ENCODE data around the gene CAMTA1. TPM values are rescaled to one million over a fixed set of nuclear protein-coding genes. Genes with fewer than 3 reads are reported as not detected.

The CAMTA1 gene
- total and polyA plus RNA-seq, 8 donors, result 13.0 to 54.2 (median 23.6) TPM

GRCh38 chr1:7222695-7223015 lies 437.4 kb downstream of the CAMTA1 start:
- FAIRE-seq (no peak), ATAC-seq (no peak), DNase-seq (peak in 1 of 6 donors; percentile 24)
- Histone ChIP-seq H3K4me3 (no peak overlapping the region), H3K27me3 (no peaks in the 10 kb centered on the region), H3K4me1 (no peaks in the 10 kb centered on the region), H3K9me3 (no peaks in the 10 kb centered on the region), H3K27ac (no peak overlapping the region), H3K36me3 (no peaks in the 10 kb centered on the region)
- no peak for TF ChIP-seq CTCF (IDR thresholded peaks at IDR 0.05)
- 68 to 80% methylated on average over 7 of the region's 7 CpGs for WGBS, 2 donors
- intact Hi-C loops (cut with DNase I), result loop anchor here in 2 of 3 donors (10.0 kb wide), 3 partner anchors 178 to 498 kb away; no protein-coding TSS in a partner anchor

- H3K36me3 ChIP-seq, result no peaks in the 10 kb centered on the region
- no peak overlapping the region for H3K27ac ChIP-seq
- WGBS, 2 donors, result 75 to 83% methylated on average over 9 of the region's 9 CpGs
- intact Hi-C loops (cut with DNase I), result loop anchor here in 2 of 3 donors (10.0 kb wide), 3 partner anchors 179 to 499 kb away; no protein-coding TSS in a partner anchor
- FAIRE-seq, result no peak
- H3K27me3 ChIP-seq, result no peaks in the 10 kb centered on the region
- no peak for TF ChIP-seq CTCF (IDR thresholded peaks at IDR 0.05)
- H3K4me1 ChIP-seq, result no peaks in the 10 kb centered on the region
- H3K4me3 ChIP-seq, result no peak overlapping the region
- no peaks in the 10 kb centered on the region for H3K9me3 ChIP-seq
- no peak for DNase-seq
- ATAC-seq, result no peak
These were observed 438.3 kb downstream of the CAMTA1 start for GRCh38 chr1:7223334-7224080.

GRCh38 chr1:7224081-7224534 lies 438.9 kb downstream of the CAMTA1 start:
- ATAC-seq, result no peak
- Histone ChIP-seq H3K4me1 (no peaks in the 10 kb centered on the region), H3K36me3 (no peaks in the 10 kb centered on the region), H3K27me3 (no peaks in the 10 kb centered on the region), H3K4me3 (no peak overlapping the region), H3K27ac (no peak overlapping the region), H3K9me3 (no peaks in the 10 kb centered on the region)
- intact Hi-C loops (cut with DNase I), result loop anchor here in 2 of 3 donors (10.0 kb wide), 3 partner anchors 179 to 499 kb away; no protein-coding TSS in a partner anchor
- 46 to 60% methylated on average over 10 of the region's 10 CpGs for WGBS, 2 donors
- FAIRE-seq, result no peak
- TF ChIP-seq CTCF (IDR thresholded peaks at IDR 0.05), result no peak
- no peak for DNase-seq

- TF ChIP-seq CTCF (IDR thresholded peaks at IDR 0.05), result no peak
- Histone ChIP-seq H3K36me3 (no peaks in the 10 kb centered on the region), H3K27me3 (no peaks in the 10 kb centered on the region), H3K9me3 (no peaks in the 10 kb centered on the region), H3K4me1 (no peaks in the 10 kb centered on the region), H3K4me3 (no peak overlapping the region), H3K27ac (no peak overlapping the region)
- FAIRE-seq, result no peak
- DNase-seq, result peak in 1 of 6 donors; percentile 25
- peak in 1 of 4 donors; percentile 20 for ATAC-seq
- intact Hi-C loops (cut with DNase I), result loop anchor here in 2 of 3 donors (10.0 kb wide), 3 partner anchors 180 to 500 kb away; no protein-coding TSS in a partner anchor
- WGBS, 2 donors, result 46 to 62% methylated on average over 13 of the region's 13 CpGs
These were observed 439.4 kb downstream of the CAMTA1 start for GRCh38 chr1:7224644-7225043.
